Endometrial microvascular endothelial cells (primary cell): ENCODE measurements around the gene ELK3. TPM values are rescaled to one million over a fixed set of nuclear protein-coding genes. Genes with fewer than 3 reads are reported as not detected.

Experiments used
- in situ Hi-C: cut with HindIII; loops from 2 replicates; pipeline ENCODE4 v1.10.0; 2017; ENCODE audit warnings: low sequenced_read_pairs, low pct_unique_long_range_greater_than_20kb; ENCODE audit errors: inconsistent ontology term
- total RNA-seq: library from RNA; depleted of rRNA; stranded (reverse); fragments of >200 nt; gene quantifications from one replicate; pipeline ENCODE4 v1.2.3, GENCODE V29; 2015; ENCODE audit errors: inconsistent ontology term

ELK3 gene
- total RNA-seq, 1 donor from 2014 or later = 28.1 TPM

DNA sequence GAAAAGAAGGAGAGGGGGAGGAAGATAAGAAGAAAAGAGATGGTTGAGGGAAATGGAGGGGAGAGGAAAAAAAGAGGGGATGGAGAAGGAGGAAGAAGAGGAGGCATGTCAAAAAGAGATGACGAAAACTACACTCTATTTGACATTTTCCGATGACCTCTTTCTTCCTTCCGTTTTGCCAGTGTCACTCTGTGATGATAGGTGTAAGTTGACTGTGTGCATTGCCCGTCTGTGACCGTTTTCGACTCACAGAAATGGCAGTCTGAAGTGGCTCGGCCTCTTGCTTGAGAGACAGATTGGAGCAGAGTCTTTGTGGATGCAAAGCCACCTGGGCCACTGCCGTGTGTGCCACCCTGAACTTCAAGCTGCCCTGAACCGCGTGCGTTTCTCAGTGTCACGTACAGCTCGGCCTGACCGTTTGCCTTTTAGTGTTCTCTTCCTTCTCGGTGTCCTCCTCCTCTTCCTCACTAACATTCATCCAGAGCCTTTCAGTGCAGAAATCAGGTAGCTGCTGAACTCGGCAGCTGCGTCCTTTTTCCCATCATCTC, 32.7 kb downstream of the ELK3 start:
- in situ Hi-C loops = no loop called here

DNA sequence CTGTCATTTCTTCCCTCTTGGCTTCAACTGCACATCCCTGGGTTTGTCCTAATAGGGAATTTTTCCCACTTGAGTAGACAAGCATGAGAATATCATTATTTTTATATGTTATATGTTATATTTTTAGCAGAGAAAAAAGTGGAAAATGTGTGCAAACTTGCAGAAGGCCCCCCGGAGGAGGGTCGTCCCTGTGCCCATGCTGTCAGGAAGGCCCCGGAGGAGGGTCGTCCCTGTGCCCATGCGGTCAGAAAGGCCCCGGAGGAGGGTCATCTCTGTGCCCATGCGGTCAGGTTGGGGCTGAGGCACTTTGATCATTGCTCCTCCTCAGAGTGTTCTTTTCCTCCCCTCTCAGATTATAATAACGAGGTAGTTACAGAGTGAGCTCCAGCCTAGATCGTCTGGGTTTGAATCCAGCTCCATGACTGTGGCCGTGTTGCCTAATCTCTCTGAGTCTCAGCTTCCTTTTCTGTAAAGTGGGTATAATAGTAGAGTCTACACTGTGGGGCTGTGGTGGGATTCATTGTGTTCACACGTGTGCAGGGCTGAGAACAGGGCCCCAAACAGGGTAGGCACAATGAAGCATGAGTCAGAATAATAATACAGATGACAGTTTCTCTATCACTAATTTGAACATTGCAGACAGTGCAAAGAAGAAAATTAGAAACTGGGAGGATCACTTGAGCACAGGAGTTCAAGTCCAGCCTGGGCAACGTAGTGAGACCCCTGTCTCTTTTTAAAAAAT, 33.4 kb downstream of the ELK3 start:
- in situ Hi-C loops = no loop called here

DNA sequence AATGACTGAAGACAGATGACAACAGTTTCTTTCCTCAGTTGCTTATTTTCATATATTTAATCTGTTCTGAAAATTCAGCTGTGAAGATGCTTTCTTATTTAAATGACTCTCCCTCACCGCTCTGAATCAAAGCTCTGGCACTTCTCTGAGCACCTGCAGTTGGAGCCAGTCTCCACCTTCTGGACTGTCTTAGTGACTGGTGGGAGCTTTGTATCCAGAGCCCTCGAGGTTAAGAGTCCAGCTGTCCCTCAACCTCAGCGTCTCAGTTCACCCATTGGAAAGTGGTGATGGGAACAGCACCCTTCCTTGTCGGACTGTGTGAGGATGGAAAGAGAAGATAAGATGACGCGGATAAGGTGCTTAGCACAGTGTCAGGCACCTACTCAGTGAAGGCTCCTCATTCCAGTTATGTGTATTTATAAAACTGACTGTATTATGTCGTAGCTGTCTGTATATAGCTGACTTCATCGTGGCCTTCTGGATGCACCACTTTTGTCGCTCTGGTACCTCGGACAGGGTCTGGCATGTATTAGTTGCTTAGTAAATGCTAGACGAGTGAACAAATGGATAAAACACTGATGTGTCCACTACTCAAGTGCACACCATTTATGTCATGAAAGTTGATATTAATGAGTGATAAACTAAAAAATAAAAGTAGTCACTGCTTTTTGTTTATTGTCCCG, 34.5 kb downstream of the ELK3 start:
- in situ Hi-C loops = no loop called here

DNA sequence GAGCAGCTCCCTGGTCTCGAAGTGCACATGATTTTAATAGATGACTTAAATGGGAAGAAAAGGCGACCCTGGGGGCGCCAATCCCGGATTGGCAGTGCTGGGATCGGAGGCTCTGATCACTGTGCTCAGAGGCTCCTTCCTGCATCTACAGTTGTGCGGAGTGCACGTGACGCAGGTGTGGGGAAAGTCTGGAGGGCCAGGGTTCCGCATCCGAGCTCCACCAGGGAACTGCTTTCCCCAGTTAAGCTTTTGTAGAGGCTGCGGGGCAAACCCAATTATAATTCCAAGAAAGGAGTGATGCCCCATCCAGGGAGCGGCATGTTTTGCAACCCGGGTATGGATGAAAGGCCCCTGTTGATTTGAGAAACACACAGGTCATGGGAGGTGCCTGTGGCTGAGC, 36.5 kb downstream of the ELK3 start:
- in situ Hi-C loops = no loop called here

DNA sequence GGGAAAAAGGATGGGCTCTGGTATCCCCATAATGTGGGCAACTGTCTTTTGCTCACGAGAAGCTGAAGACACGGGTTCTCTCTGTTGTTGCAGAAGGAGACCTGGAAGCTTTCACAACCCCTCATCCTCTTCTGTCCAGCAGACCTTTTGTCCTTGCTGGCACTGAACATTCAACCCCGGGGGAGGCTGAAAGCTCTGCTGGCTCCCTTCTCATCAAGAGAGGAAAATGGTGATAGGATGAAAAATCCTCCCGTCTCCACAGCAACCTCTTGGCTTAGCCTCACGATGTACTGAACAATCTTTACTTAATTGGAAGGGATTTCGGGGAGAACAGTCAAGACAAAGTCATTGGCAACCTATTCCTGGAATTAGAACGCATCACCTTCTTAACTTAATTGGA, 39.0 kb downstream of the ELK3 start:
- in situ Hi-C loops = no loop called here

DNA sequence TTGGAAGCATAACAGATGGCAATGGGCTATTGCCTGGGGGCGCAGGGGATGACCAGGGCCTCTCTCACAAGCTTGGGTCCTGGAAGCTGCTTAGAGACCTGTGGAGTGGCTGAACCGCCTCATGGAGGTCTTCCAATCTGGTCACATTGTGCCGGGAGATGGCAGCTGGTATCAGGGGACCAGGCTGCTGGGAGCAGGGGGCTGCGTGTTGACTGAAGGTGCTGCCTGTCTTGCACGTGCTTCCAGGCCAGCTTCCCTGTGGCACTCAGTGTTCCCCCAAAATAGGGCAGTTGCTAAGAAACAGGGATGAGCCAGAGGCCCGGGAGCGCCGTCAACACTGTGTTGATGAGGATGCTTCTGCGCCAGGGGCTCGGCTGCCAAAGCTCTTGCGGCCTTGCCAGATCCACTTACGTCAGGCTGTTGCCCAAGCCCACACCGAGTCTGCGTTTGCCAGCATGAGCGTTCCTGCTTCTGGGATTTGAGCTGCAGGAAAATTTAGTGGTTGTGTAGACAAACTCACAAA, 39.8 kb downstream of the ELK3 start:
- in situ Hi-C loops = no loop called here

DNA sequence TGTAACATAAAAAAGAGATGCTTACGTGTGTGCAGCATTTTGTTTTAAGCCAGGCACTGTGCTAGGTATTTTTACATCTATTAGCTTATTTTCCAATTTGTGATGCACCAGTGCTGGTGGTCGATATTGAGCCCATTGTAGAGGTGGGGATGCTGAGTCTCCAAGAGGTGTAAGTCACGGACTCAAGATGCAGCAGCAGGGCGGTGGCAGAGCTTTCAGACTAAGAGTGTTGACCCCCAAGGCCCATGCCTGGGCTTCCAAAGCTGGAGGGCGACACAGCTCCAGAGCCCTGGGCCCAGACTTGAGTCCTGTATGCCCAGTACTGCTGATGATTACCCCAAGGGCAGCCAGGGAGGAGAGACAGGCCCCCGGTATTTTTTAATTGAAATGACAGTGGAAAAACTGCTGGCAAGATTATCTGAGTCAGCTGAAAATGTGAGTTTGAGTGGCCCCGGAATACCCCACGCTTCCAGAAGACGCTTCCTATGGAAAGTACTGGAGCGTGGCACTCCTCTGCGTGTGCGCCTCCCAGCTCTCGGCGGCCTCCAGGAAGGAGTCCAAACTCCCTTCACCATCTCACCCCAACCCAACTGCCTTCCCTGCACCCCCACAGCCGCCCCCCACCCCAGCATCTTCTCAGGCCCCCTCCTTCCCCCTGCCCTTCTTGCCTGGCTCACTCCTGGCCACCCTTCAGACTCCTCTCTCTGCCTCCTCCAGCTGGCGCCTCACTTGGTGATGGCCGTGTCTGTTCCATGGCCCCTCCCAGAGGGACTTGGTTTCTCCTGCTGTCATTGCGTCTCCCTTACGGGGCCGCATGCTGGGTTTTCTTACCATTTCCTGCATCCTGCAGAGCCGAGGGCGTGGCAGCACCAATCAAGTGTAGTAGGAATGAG, 40.7 kb downstream of the ELK3 start:
- in situ Hi-C loops = no loop called here

DNA sequence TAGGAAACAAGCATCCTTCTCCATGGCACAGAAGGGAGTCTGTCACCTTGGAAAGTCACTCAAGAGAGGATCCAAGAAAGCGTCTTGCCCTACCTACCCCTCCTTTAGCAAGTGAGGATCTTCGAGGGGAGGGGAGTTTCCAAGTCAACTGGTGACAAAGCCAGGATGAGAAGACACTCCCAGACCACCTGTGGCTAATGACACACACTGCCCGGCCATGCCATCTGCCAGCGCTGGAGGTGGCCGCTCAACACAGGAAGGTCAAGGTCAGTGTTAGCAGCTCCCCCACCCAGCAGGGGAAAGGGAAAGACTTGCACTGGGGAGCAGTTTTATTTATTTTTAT, 41.3 kb downstream of the ELK3 start:
- in situ Hi-C loops = no loop called here

DNA sequence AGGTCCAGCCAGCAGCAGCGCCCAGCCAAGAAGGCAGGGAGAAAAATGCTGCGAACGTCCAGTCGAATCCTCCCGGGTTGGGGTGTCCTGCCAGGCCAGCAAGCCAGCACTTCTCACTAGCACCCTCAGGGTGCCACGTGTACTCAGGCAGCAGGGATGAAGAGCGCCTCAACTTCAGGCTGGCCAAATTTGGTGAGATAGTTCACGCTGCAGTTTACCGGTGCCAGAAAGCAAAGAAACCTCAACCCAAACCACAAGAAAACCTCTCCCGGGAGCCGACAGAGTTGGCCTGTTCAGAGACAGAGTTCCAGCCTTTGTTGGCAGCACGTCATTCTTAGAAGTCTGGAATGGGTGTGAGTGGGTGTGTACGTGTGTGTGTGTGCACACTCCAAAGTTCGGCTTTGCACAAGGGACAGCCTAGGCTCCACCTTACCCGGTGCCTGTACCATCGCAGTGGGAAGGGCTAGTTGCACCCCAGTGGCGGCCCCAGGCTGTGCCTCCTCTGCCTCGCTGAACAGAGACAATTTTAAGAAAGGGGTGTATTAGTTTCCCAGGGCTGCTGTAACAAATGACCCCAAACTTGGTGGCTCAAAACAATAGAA, 42.1 kb downstream of the ELK3 start:
- in situ Hi-C loops = no loop called here

DNA sequence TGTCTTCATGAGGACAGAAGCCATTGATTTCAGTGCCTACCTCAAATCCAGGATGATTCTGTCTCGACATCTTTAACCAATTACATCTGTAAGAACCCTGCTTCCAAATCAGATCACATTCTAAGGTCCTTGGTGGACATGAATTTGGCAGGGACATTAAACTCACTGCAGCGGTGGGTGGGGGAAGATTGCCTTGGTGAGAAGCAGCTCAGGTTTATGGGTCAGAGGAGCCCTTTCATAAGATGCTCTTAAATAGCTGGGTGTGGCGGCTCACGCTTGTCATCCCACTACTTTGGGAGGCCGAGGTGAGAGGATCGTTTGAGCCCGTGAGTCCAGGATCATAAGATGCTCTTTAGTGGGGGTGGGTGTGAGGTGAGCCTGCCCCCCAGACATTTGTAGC, 42.9 kb downstream of the ELK3 start:
- in situ Hi-C loops = no loop called here

DNA sequence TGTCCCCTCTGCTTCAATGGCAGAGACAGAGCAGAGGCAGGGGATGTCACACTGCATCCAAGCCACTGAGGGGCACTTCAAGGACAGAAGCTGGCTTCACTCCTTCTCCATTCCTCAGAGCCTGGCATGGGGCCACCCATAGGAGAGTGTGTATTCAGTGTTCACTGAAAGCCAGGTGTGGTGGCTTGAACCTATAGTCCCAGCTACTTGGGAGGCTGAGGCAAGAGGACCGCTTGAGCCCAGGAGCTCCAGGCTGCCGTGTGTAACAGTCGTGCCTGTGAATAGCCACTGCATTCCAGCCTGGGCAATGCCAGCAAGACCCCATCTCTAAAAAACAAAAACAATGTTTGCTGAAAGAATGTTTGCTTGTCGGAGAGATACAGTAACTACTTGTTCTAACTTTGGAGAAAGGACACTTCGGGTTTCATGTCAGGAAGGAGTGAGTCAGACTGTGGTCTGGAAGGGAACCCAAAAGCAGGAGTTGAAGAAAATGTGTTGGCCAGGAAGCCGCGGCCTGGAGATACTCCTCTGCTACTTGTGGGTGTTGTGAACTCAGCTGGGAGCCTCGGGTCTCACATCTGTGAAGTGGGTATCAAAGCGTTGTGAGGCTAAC, 43.4 kb downstream of the ELK3 start:
- in situ Hi-C loops = no loop called here

DNA sequence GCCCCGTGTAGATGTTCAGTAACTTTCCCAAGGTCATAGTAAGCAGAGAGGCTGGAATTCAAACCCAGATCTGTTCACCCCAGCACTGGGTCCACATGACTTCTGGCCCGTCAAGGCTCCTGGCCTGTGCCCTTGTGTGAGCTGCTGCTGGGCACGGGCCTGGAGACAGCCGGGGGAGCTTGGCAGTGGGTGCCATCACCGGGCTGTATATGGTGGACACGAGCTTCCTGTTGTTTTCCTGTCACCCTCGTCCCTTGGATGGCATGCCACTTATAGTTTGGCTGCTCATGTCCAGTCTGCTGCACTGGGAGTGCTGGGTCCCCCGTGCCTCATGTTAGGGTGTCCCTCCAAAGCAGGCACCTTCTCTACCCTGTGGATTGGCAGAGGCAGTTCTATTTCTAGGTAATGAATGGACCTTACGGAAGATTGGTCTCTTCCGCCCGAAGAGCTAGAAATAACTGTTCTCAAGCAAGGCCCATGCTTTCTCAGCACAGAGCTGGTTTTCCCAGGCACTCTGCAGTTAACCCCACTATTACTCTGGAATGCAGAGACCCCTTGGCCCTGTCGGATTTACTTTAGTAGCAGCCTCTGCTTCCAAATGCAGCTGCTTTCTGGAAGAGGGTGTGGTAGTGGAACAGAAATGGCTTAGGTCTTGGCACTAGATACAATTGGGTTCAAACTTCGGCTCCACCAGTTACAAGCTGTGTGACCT, 44.3 kb downstream of the ELK3 start:
- in situ Hi-C loops = no loop called here

DNA sequence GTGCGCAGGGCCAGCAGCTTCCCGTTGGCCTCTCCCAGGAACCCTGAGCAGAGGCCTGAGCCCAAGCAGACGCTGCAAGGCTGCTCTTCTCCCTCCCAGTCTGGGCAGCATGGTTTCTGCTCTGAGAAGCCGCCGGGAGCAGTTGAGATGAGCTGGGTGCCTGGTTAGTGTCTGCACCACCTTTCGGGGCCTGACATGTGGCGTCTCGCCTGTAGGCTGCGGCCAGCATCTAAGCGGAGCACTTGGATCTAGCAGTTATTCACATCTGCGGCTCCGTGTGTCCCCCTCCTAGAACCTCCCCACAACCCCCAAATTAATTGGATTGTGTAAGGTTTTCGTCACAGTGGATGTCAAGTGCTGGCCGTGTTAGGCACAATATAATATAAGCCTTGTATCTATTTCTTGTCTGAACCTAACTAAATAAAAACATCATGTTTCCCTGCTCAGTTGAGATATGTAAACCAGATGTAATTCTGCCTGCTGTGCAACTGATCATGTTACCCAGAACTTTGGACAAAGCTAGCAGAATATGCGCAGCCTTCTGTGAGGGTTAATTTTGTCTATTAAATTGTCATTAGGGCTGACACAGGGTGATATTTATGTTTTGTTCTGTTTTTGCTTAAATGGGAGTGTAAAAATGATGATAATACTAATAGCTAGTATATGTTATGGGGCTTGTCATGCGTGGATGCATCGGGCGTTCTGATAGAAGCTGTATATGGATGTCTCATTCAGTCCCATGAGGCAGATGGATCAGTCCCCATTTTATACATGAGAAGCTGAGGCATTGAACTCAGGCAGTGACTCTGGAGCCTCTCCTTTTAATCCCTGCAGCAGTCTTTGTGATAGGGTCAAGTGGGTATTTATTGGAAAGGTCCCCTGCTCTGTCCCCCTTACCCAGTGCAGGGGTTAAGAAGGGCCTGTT, 45.8 kb downstream of the ELK3 start:
- in situ Hi-C loops = no loop called here

DNA sequence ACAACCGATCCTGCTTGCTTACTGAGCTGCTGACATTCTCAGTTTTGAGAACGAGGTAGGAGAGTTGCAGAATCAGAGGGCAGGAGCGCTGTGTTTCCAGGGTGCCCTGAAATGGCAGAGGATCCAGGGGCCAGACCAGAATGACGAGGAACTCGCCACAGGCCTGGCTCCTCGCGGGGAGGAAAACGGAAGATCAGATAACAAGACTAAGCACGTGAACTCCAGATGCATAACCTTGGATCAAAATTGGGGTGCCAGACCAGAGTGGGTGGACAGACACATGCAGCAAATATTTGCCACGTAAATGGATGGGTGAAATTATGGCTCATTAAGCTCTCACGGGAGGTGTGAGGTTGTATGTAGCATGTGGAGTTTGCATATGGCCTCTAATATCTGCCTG, 46.5 kb downstream of the ELK3 start:
- in situ Hi-C loops = no loop called here

DNA sequence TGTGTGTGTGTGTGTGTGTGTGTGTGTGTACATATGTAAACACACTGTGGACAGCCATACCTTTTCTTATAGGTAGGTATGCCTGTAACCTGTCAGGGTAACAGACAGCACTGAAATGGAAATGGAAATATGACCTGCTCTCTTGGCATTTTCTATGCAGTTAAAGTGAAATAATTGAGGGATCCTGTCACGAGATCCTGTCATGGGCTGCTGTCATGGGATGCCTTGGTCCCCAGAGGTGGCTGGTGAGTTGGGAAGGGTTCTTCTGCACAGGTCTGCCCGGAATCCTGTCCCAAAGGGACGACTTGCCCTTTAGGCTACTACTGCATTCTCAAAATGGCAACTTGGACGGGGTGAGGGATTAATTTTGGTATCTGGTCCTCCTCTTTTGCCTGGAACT, 47.3 kb downstream of the ELK3 start:
- in situ Hi-C loops = no loop called here

DNA sequence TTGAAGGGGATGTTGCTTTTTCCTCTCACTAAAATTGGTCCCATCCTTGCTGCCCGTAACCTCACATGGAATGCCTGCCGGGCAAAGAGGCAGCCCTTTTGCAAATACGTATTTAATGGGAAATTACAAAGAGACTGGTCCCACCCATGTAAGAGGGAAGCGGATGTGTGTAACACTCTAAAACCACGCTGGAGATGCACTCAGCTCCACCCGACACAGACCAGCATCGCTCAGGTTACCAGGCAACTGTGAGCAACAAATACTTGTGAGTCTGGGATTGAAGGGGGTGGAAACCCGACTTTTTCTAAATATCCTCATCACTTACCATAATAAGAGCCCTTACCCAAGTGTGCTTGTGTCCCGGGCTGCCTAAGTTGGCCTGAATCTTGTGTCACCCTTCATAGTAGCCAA, 47.7 kb downstream of the ELK3 start:
- in situ Hi-C loops = no loop called here

DNA sequence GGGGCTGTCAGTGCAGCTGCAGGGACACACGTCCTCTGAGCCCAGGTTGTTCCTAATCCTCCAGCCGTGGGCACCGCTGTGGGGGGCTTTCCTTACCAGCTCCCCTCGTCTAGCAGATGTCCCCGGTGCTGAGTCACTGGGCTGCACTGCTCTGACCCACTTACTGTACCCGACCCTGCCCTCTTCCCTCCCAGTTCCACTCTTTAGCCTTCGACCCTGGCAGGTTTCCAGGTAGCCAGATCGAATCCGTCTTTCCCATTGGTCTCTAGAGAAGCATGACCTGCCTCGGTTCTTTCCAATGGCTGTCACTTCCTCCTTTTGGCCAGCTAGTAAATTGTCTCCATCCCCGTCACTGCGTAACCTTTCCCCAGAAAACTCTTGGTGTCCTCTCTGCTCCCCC, 48.4 kb downstream of the ELK3 start:
- in situ Hi-C loops = no loop called here
